ENCODE data around the gene HAGH. TPM values are rescaled to one million over a fixed set of nuclear protein-coding genes. Genes with fewer than 3 reads are reported as not detected.

The HAGH gene
- 13.4 and 28.5 TPM in 2 replicates for total RNA-seq

GRCh38 chr16:1826691-1827573 is at the start of gene HAGH, which contains the start of gene FAHD1:
Gene HAGH (minus strand): TSS chr16:1826825. CDS start chr16:1826787, 38 bp downstream.
Gene FAHD1 (plus strand): TSS chr16:1827206. CDS start chr16:1827239, 33 bp downstream.

GRCh38 chr16:1871974-1872635 is 45.5 kb upstream of the HAGH start, which contains the start of gene MEIOB:
Gene MEIOB (minus strand): TSS chr16:1872164. CDS start chr16:1868175, 3,989 bp downstream.

GRCh38 chr16:1793578-1794220 is 32.9 kb downstream of the HAGH start, which contains the start of gene IGFALS:
Gene IGFALS (minus strand): TSS chr16:1793705. CDS start chr16:1793652, 53 bp downstream.

DNA sequence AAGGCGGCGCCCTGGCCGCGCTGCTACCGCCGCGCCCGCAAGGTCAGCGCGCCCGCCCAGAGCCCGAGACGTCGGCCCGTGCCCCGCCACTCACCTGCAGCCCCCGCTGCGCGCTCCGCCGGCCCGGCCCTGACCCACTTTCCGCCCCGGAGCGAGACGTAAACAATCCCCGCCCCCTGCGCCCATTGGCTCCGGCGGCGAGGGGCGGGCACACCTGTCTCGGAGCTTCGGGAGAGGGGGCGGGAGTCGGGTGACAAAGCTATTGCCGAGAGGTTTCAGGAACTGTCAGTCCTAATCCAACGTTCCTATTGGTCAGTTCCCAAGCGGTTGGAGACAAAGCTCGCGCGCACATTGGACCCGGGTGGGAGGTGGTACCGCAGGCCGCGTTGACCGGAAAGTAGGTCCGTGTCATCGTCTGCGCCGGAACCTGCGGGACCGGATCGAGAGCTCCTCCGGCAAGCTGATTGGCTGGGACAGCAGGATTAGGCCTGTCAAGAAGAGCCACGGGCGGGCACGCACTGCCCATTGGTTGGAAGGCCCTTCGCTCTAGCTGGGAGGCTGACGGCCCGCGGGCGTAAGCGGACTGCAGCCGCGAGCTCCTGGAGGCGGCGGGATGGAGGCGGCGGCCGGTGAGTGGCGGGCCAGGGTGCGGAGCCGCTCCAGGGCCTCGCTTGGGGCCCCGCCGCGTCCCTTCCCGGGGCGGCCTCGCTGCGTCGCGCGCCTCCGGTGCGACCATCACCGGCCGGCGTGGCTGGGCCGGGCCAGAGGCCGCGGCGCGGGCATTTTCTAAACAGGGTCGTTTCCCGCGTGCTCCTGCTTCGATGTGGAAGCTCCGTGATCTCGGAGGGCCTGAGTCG is 44.0 kb downstream of the HAGH start, which contains the start of the genes NUBP2 and SPSB3:
TSS of gene NUBP2 (plus strand) at position 553 of the 857 bp plus-strand sequence. CDS start at position 614, 61 bp downstream.
TSS of gene SPSB3 (minus strand) at position 164 of the 857 bp plus-strand sequence. CDS start 1,088 bp downstream, outside the sequence.

GRCh38 chr16:1772908-1773702 is 53.5 kb downstream of the HAGH start, which contains the start of gene MRPS34:
Gene MRPS34 (minus strand): TSS chr16:1773134. CDS start chr16:1773119, 15 bp downstream.

DNA sequence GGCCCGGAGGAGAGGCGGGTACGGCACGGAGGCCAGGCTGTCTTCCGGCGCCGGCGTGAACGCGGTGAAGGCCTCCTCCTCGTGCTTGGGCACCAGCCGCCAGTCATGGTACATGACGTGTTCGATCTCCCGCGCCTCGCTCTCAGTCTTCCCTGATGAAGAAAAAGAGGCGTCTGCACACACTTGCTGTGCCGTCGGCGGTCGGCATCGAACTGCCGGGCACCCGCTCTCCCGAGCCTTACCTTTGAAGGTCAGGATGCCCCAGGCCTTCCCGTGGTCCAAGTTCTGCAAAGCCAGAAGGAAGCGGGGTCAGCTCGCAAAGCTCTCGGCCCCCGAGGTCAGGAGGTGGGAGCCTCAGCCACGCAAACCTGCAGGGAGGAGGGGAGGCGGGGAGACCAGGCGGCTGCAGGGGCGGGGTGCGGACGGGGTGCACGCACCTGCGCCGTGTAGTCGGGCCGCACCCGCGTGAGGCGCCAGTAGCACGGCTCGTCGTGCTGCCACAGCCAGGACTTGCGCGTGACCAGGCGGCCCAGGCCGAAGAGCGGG is 54.2 kb downstream of the HAGH start, which contains the start of gene EME2:
TSS of gene EME2 (plus strand) at position 449 of the 546 bp plus-strand sequence. CDS start 418 bp downstream, outside the sequence.

GRCh38 chr16:1771188-1771863 is 55.3 kb downstream of the HAGH start, which contains the start of gene NME3:
Gene NME3 (minus strand): TSS chr16:1771543. CDS start chr16:1771534, 9 bp downstream.

Other genes starting within 250 kb of the HAGH start
- gene IFT140, start 214.8 kb downstream of the HAGH start, total RNA-seq, result 14.6 and 23.7 TPM in 2 replicates
- gene CRAMP1, start 214.5 kb downstream of the HAGH start, total RNA-seq, result 8.2 and 8.8 TPM in 2 replicates
- 24.4 and 30.3 TPM in 2 replicates for gene JPT2, start 148.5 kb downstream of the HAGH start, total RNA-seq
- gene MAPK8IP3, start 120.6 kb downstream of the HAGH start, total RNA-seq, result 13.9 and 16.6 TPM in 2 replicates
- gene NME3, start 55.3 kb downstream of the HAGH start, total RNA-seq, result 61.7 and 65.7 TPM in 2 replicates
- gene EME2, start 54.0 kb downstream of the HAGH start, total RNA-seq, result 2.6 and 3.7 TPM in 2 replicates
- 83.6 and 89.1 TPM in 2 replicates for gene MRPS34, start 53.7 kb downstream of the HAGH start, total RNA-seq
- 22.7 and 34.8 TPM in 2 replicates for gene SPSB3, start 44.3 kb downstream of the HAGH start, total RNA-seq
- gene NUBP2, start 43.9 kb downstream of the HAGH start, total RNA-seq, result 61.6 and 65.2 TPM in 2 replicates
- gene IGFALS, start 33.1 kb downstream of the HAGH start, total RNA-seq, result not detected in 2 replicates
- gene FAHD1, start 381 bp upstream of the HAGH start, total RNA-seq, result 38.5 and 44.2 TPM in 2 replicates
- not detected in 2 replicates for gene MEIOB, start 45.3 kb upstream of the HAGH start, total RNA-seq
- not detected in 2 replicates for gene HS3ST6, start 91.6 kb upstream of the HAGH start, total RNA-seq
- 17.0 and 17.8 TPM in 2 replicates for gene MSRB1, start 116.4 kb upstream of the HAGH start, total RNA-seq
- not detected in 2 replicates for gene RPL3L, start 127.9 kb upstream of the HAGH start, total RNA-seq
- 198 and 225 TPM in 2 replicates for gene NDUFB10, start 132.7 kb upstream of the HAGH start, total RNA-seq
- 2,905 and 3,262 TPM in 2 replicates for gene RPS2, start 138.0 kb upstream of the HAGH start, total RNA-seq
- not detected in 2 replicates for gene RNF151, start 140.0 kb upstream of the HAGH start, total RNA-seq
- gene TBL3, start 145.2 kb upstream of the HAGH start, total RNA-seq, result 32.6 and 34.3 TPM in 2 replicates
- not detected in 2 replicates for gene NOXO1, start 154.6 kb upstream of the HAGH start, total RNA-seq
- gene GFER, start 157.4 kb upstream of the HAGH start, total RNA-seq, result 14.4 and 17.3 TPM in 2 replicates
- gene SYNGR3, start 163.1 kb upstream of the HAGH start, total RNA-seq, result 0.78 and 4.2 TPM in 2 replicates
- gene ZNF598, start 183.0 kb upstream of the HAGH start, total RNA-seq, result 39.7 and 51.4 TPM in 2 replicates
- 2.9 and 6.9 TPM in 2 replicates for gene NPW, start 193.0 kb upstream of the HAGH start, total RNA-seq
- 35.2 and 46.3 TPM in 2 replicates for gene NHERF2, start 200.1 kb upstream of the HAGH start, total RNA-seq
- gene NTHL1, start 221.0 kb upstream of the HAGH start, total RNA-seq, result 13.9 and 17.2 TPM in 2 replicates
- 51.2 and 53.6 TPM in 2 replicates for gene TSC2, start 221.2 kb upstream of the HAGH start, total RNA-seq